ENCODE measurements around the gene RAPGEF6.
"Not testable (repeated sequence)": the region's sequence is repeated elsewhere in the genome, so short reads cannot be mapped to it uniquely, and the experiment has no call there.

The RAPGEF6 gene

GRCh38 chr5:131387255-131387654 lies 247.8 kb downstream of the RAPGEF6 start:
- Histone ChIP-seq H3K36me3 (ENCODE audit: control insufficient read depth, insufficient read depth, low read length) (peaks cover 36% of the 10 kb centered on the region), H3K4me3 (ENCODE audit: extremely low read depth, insufficient read depth, low read length, poor library complexity, severe bottlenecking) (no peak overlapping the region), H3K4me1 (ENCODE audit: control insufficient read depth, insufficient read depth, low read length, poor library complexity, severe bottlenecking) (peaks cover 11% of the 10 kb centered on the region), H3K27ac (ENCODE audit: low read depth, low read length, severe bottlenecking) (no peak overlapping the region), H3K9me3 (ENCODE audit: control insufficient read depth, low read length) (no peaks in the 10 kb centered on the region)
- WGBS, 2 experiments (ENCODE audit: insufficient coverage in 2 of 2): 94 to 100% methylated on average over 3 to 5 of the region's 6 CpGs

GRCh38 chr5:131386779-131387178 lies 248.2 kb downstream of the RAPGEF6 start:
- Histone ChIP-seq H3K27ac (ENCODE audit: low read depth, low read length, severe bottlenecking) (peak overlapping the region; percentile 11), H3K9me3 (ENCODE audit: control insufficient read depth, low read length) (no peaks in the 10 kb centered on the region)

GRCh38 chr5:131386124-131386523 lies 248.9 kb downstream of the RAPGEF6 start:
- H3K36me3 ChIP-seq (ENCODE audit: control insufficient read depth, insufficient read depth, low read length): peaks cover 30% of the 10 kb centered on the region
- peaks cover 16% of the 10 kb centered on the region for H3K4me1 ChIP-seq (ENCODE audit: control insufficient read depth, insufficient read depth, low read length, poor library complexity, severe bottlenecking)
- H3K4me3 ChIP-seq (ENCODE audit: extremely low read depth, insufficient read depth, low read length, poor library complexity, severe bottlenecking): no peak overlapping the region
- WGBS, 2 experiments (ENCODE audit: insufficient coverage in 2 of 2): 89 to 96% methylated on average over 2 of the region's 3 CpGs
- no peak overlapping the region for H3K27ac ChIP-seq (ENCODE audit: low read depth, low read length, severe bottlenecking)
- no peaks in the 10 kb centered on the region for H3K9me3 ChIP-seq (ENCODE audit: control insufficient read depth, low read length)

More at GRCh38 chr5:131386779-131387178, 248.2 kb downstream of the RAPGEF6 start:
- no peak overlapping the region for H3K4me3 ChIP-seq (ENCODE audit: extremely low read depth, insufficient read depth, low read length, poor library complexity, severe bottlenecking)
- peaks cover 16% of the 10 kb centered on the region for H3K4me1 ChIP-seq (ENCODE audit: control insufficient read depth, insufficient read depth, low read length, poor library complexity, severe bottlenecking)
- peaks cover 32% of the 10 kb centered on the region for H3K36me3 ChIP-seq (ENCODE audit: control insufficient read depth, insufficient read depth, low read length)
- 65 to 69% methylated on average over 4 of the region's 4 CpGs for WGBS, 2 experiments (ENCODE audit: insufficient coverage in 2 of 2)

- Histone ChIP-seq H3K4me3 (ENCODE audit: extremely low read depth, insufficient read depth, low read length, poor library complexity, severe bottlenecking) (no peak overlapping the region), H3K4me1 (ENCODE audit: control insufficient read depth, insufficient read depth, low read length, poor library complexity, severe bottlenecking) (peaks cover 24% of the 10 kb centered on the region), H3K27ac (ENCODE audit: low read depth, low read length, severe bottlenecking) (no peak overlapping the region), H3K9me3 (ENCODE audit: control insufficient read depth, low read length) (no peaks in the 10 kb centered on the region), H3K36me3 (ENCODE audit: control insufficient read depth, insufficient read depth, low read length) (peaks cover 24% of the 10 kb centered on the region)
- WGBS, 2 experiments (ENCODE audit: insufficient coverage in 2 of 2): 100% methylated on average over 2 of the region's 3 CpGs; no CpG with 5 or more reads in 1 of the 2 experiments
Observed at GRCh38 chr5:131384616-131385214, 250.3 kb downstream of the RAPGEF6 start.

- no peaks in the 10 kb centered on the region for H3K9me3 ChIP-seq (ENCODE audit: control insufficient read depth, low read length)
- WGBS, 2 experiments (ENCODE audit: insufficient coverage in 2 of 2): 84% methylated on average over 5 of the region's 6 CpGs
Observed at GRCh38 chr5:131384173-131384572, 250.9 kb downstream of the RAPGEF6 start.

GRCh38 chr5:131382407-131383395 lies 252.3 kb downstream of the RAPGEF6 start:
- Histone ChIP-seq H3K9me3 (ENCODE audit: control insufficient read depth, low read length) (no peaks in the 10 kb centered on the region), H3K4me3 (ENCODE audit: extremely low read depth, insufficient read depth, low read length, poor library complexity, severe bottlenecking) (no peak overlapping the region), H3K4me1 (ENCODE audit: control insufficient read depth, insufficient read depth, low read length, poor library complexity, severe bottlenecking) (peaks cover 42% of the 10 kb centered on the region), H3K36me3 (ENCODE audit: control insufficient read depth, insufficient read depth, low read length) (peaks cover 15% of the 10 kb centered on the region), H3K27ac (ENCODE audit: low read depth, low read length, severe bottlenecking) (no peak overlapping the region)
- 0% methylated on average over 1 of the region's 3 CpGs for WGBS, 2 experiments (ENCODE audit: insufficient coverage in 2 of 2)

More at GRCh38 chr5:131384173-131384572, 250.9 kb downstream of the RAPGEF6 start:
- Histone ChIP-seq H3K36me3 (ENCODE audit: control insufficient read depth, insufficient read depth, low read length) (peaks cover 22% of the 10 kb centered on the region), H3K4me1 (ENCODE audit: control insufficient read depth, insufficient read depth, low read length, poor library complexity, severe bottlenecking) (peaks cover 29% of the 10 kb centered on the region), H3K4me3 (ENCODE audit: extremely low read depth, insufficient read depth, low read length, poor library complexity, severe bottlenecking) (no peak overlapping the region), H3K27ac (ENCODE audit: low read depth, low read length, severe bottlenecking) (no peak overlapping the region)

- H3K36me3 ChIP-seq (ENCODE audit: control insufficient read depth, insufficient read depth, low read length): peaks cover 7% of the 10 kb centered on the region
- no peak overlapping the region for H3K27ac ChIP-seq (ENCODE audit: low read depth, low read length, severe bottlenecking)
- no peaks in the 10 kb centered on the region for H3K9me3 ChIP-seq (ENCODE audit: control insufficient read depth, low read length)
- H3K4me1 ChIP-seq (ENCODE audit: control insufficient read depth, insufficient read depth, low read length, poor library complexity, severe bottlenecking): peaks cover 46% of the 10 kb centered on the region
- no peak overlapping the region for H3K4me3 ChIP-seq (ENCODE audit: extremely low read depth, insufficient read depth, low read length, poor library complexity, severe bottlenecking)
- WGBS, 2 experiments (ENCODE audit: insufficient coverage in 2 of 2): 100% methylated on average over 2 of the region's 2 CpGs; no CpG with 5 or more reads in 1 of the 2 experiments
Observed at GRCh38 chr5:131381777-131382176, 253.3 kb downstream of the RAPGEF6 start.

- peaks cover 40% of the 10 kb centered on the region for H3K4me1 ChIP-seq (ENCODE audit: control insufficient read depth, insufficient read depth, low read length, poor library complexity, severe bottlenecking)
- H3K4me3 ChIP-seq (ENCODE audit: extremely low read depth, insufficient read depth, low read length, poor library complexity, severe bottlenecking): no peak overlapping the region
- peaks cover 7% of the 10 kb centered on the region for H3K36me3 ChIP-seq (ENCODE audit: control insufficient read depth, insufficient read depth, low read length)
- 60 to 96% methylated on average over 1 to 4 of the region's 4 CpGs for WGBS, 2 experiments (ENCODE audit: insufficient coverage in 2 of 2)
- peak overlapping the region; percentile 41 for H3K27ac ChIP-seq (ENCODE audit: low read depth, low read length, severe bottlenecking)
- H3K9me3 ChIP-seq (ENCODE audit: control insufficient read depth, low read length): no peaks in the 10 kb centered on the region
Observed at GRCh38 chr5:131381021-131381420, 254.0 kb downstream of the RAPGEF6 start.

GRCh38 chr5:131380238-131380637 lies 254.8 kb downstream of the RAPGEF6 start:
- peaks cover 40% of the 10 kb centered on the region for H3K4me1 ChIP-seq (ENCODE audit: control insufficient read depth, insufficient read depth, low read length, poor library complexity, severe bottlenecking)
- WGBS, 2 experiments (ENCODE audit: insufficient coverage in 2 of 2): no CpG with 5 or more reads among the region's 2 CpGs
- not testable (repeated sequence) for H3K9me3 ChIP-seq (ENCODE audit: control insufficient read depth, low read length); H3K36me3 ChIP-seq (ENCODE audit: control insufficient read depth, insufficient read depth, low read length); H3K27ac ChIP-seq (ENCODE audit: low read depth, low read length, severe bottlenecking); H3K4me3 ChIP-seq (ENCODE audit: extremely low read depth, insufficient read depth, low read length, poor library complexity, severe bottlenecking)

GRCh38 chr5:131379723-131380122 lies 255.3 kb downstream of the RAPGEF6 start:
- Histone ChIP-seq H3K4me1 (ENCODE audit: control insufficient read depth, insufficient read depth, low read length, poor library complexity, severe bottlenecking) (peaks cover 40% of the 10 kb centered on the region), H3K9me3 (ENCODE audit: control insufficient read depth, low read length) (no peaks in the 10 kb centered on the region), H3K27ac (ENCODE audit: low read depth, low read length, severe bottlenecking) (peak overlapping the region; percentile 20), H3K4me3 (ENCODE audit: extremely low read depth, insufficient read depth, low read length, poor library complexity, severe bottlenecking) (no peak overlapping the region), H3K36me3 (ENCODE audit: control insufficient read depth, insufficient read depth, low read length) (peaks cover 2% of the 10 kb centered on the region)
- 80 to 82% methylated on average over 6 to 7 of the region's 7 CpGs for WGBS, 2 experiments (ENCODE audit: insufficient coverage in 2 of 2)

All from mesodermal cell (in vitro differentiated cells).